HG02571 (cell line): Measurements from ENCODE around the gene KCNJ2.

Source experiments
- ATAC-seq: cut with Tn5 transposase; IDR thresholded peaks from one replicate; pipeline ENCODE4 v1.9.1; 2021; ENCODE audit warnings: mild to moderate bottlenecking, moderate library complexity; ENCODE audit not compliant: unreplicated experiment

The KCNJ2 gene

GRCh38 chr17:70158591-70158990 is 10.7 kb upstream of the KCNJ2 start:
- no peak for ATAC-seq

DNA sequence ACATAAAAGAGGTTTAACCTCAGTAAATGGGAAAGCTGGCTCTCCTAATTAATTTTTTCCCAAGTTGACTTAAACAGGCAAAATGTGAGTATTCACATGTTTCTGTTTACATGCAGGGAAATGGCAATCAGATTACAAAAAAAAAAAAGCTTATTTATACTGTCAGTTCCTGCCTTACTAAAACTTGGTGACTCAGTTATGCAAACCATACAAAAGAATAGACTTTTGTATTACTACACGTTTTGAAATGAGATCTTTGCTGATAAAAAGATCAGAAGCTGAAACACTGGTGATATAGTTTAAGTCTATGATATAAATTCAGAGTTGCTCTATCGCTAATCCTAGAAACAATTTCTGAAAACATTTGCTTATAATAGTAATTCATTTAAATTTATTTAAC is 9.4 kb upstream of the KCNJ2 start:
- ATAC-seq = no peak

- ATAC-seq = no peak
These were observed 7.8 kb upstream of the KCNJ2 start for GRCh38 chr17:70161519-70161918.

DNA sequence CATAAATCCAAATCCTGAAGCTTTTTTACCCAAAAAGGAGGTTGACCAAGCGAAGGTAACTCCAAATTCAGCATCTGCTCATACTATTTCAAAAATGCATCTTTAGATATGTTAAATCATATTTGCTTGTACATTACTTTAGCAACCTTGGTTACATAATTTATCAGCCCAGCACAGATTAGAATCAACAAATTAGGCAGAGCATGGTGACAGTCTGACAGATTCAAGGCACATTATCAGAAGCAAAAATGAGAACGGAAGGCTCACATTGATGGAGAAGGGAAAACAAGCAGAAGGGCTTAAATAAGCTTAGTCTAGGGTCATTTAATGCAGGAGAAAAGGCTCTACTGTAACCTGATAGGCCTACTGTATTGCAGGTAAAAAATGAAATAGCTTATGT is 3.9 kb upstream of the KCNJ2 start:
- no peak for ATAC-seq

- ATAC-seq = no peak
These were observed 2.7 kb upstream of the KCNJ2 start for GRCh38 chr17:70166615-70167014.

- peak; percentile 13 for ATAC-seq
These were observed 1.0 kb upstream of the KCNJ2 start for GRCh38 chr17:70168044-70168976.

- no peak for ATAC-seq
These were observed 621 bp downstream of the KCNJ2 start for GRCh38 chr17:70169709-70170597.

DNA sequence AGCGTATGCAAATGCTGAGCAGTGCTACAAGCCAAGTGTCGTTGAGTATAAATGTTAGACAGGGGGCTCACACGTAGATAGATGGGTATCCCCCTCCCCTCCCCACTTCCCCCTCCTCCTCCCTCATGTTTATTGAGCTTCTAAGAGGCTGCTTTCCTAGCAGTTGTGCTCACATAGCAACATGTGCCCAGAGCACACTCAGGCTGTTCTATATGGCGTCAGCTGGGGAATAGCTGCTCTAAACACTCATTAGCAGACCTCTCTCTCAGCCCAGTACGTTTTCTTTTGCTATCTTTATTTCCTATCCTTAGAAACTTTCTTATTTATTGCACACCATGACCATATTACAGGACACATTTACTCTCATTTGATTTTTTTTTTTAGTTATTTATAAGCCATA is 1.8 kb downstream of the KCNJ2 start:
- no peak for ATAC-seq

GRCh38 chr17:70172449-70172848 is 3.1 kb downstream of the KCNJ2 start:
- no peak for ATAC-seq

- no peak for ATAC-seq
These were observed 3.6 kb downstream of the KCNJ2 start for GRCh38 chr17:70172923-70173322.

- ATAC-seq = no peak
These were observed 4.3 kb downstream of the KCNJ2 start for GRCh38 chr17:70173681-70174080.

DNA sequence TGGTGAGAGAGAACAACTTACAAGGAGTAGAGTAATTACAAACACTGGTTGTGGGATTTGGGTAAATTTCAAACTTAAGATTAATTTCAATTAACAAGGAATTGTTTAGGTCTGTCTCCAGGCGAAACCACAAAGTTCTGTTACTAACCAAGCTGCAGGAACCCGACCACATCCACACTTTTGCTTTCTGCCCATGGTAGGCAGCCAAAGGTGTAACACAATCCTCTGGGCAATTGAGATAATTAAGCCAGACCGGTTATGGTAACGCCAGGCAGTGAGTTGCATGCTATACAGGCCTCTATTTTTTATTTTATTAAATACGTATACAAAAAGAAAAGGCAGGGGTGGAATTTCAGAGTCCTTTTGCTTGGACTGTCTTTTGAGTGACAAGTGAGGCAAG is 12.0 kb downstream of the KCNJ2 start:
- ATAC-seq = no peak

DNA sequence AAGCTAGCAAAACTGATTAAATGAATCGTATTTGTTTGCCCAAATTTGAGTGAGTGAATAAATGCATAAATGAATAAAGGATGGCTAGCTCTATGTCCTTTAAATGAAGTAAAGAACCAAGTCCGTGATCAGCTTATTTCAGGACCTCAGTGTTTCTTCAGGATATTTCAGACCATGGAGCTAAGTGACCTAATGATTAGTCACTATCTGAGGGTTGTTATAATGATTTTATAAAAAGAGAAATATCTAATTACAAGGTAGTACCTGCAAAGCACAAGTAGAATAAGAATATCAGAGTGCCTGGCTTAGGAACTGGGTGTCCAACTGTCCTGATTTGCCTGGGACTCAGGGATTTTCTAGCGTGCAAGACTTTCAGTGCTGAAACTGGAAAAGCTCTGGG is 12.5 kb downstream of the KCNJ2 start:
- no peak for ATAC-seq

- ATAC-seq = no peak
These were observed 14.2 kb downstream of the KCNJ2 start for GRCh38 chr17:70183508-70183907.

- ATAC-seq = no peak
These were observed 14.9 kb downstream of the KCNJ2 start for GRCh38 chr17:70184207-70184606.

DNA sequence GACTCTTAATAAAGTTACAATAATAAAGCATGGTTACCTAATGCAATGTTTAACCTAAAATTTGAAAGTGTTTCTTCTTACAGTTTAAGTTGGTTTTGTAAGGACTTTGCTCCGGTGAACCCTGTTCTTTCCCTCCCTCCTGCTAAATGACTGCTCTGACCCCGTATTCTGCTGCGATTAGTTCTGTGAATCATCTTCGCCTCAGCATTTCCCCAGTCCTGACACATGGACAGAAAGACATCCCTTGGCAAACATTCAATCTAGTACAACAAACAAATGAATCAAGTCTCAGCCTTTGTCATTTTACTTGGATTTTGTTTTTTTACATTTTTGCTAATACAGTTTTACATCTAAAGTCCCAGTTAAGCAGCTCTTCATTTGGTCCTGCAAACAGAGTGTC is 15.4 kb downstream of the KCNJ2 start:
- ATAC-seq = no peak

- no peak for ATAC-seq
These were observed 16.0 kb downstream of the KCNJ2 start for GRCh38 chr17:70185285-70185684.

DNA sequence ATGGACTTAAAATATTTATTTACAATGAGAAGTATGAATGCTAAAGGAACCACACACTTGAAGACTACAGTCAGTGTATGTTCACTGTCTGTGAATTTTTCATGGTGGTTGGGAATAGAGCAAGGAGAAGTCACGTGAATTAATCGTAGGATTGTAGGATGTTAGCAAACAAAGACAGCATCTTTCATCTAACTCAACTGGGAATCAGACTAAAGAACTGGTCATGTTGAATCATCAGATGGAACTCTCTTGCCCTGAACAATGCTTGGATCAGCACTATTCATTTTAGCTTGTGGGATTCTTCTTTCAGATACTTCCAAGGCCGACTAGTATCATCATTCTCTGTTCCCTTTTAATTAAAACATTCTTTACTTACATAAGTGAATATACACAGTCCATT is 18.1 kb downstream of the KCNJ2 start:
- no peak for ATAC-seq

DNA sequence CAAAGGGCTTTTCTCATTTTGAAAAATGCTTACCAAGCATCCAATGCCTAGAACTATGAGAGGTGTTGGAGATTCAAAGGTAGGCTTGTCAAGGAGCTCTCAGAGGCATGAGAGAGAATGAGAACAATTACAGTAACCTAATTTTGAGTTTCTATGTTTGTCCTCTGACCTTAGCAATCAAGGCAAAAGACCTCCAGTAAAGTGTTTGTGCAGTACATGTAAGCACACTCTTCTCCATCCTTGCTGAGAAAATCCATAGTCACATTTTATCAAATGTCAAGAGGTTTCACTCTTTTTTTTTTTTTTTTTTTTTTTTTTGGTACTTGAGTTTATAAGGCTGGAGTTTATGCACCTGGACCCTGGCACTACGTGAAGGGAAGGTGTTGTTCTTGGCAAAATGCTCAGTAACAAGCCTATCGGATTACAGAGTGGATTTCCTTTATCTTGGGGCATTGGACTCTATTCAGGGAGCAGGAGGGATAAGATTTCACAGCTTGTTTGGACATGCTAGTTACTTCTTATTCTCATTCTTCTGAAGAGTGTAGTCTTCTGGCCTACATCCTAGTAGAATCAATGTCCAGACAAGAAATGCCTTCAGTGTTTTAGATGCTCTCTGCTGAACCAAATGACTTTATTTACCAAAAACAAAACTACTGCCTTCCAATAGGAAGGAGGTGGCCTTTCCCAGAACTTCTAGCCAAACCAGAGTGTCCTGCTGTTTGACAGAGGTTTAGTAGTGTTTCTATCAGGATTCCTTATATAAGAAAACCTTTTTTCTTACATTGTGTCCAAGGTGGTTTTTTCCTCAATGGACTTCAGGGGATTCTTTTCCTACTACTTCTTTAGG is 21.9 kb downstream of the KCNJ2 start:
- no peak for ATAC-seq

- no peak for ATAC-seq
These were observed 25.8 kb downstream of the KCNJ2 start for GRCh38 chr17:70195091-70195490.

- ATAC-seq = no peak
These were observed 32.6 kb downstream of the KCNJ2 start for GRCh38 chr17:70201872-70202419.
